ENCODE measurements around the gene XRCC5.

DNA sequence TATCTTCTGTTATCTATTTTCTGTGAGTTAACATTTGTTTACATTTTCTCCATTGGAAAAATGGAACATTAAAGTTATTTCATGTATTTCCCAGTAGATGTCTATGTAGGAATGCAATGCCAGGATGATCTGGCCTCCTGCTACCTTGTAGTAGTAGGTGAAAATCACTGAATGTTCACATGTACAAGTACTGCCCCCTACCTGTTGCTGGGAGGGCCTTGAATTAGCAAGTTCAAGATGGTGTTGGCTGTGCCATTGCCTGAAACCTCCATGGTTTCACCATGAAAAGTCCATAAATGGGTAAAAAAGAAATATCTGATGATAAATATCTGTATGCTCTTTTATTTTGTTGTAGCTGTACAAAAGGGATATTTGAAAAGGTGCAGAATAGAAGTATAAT is 30.7 kb downstream of the XRCC5 start:
- TF ChIP-seq, protein P1, sequence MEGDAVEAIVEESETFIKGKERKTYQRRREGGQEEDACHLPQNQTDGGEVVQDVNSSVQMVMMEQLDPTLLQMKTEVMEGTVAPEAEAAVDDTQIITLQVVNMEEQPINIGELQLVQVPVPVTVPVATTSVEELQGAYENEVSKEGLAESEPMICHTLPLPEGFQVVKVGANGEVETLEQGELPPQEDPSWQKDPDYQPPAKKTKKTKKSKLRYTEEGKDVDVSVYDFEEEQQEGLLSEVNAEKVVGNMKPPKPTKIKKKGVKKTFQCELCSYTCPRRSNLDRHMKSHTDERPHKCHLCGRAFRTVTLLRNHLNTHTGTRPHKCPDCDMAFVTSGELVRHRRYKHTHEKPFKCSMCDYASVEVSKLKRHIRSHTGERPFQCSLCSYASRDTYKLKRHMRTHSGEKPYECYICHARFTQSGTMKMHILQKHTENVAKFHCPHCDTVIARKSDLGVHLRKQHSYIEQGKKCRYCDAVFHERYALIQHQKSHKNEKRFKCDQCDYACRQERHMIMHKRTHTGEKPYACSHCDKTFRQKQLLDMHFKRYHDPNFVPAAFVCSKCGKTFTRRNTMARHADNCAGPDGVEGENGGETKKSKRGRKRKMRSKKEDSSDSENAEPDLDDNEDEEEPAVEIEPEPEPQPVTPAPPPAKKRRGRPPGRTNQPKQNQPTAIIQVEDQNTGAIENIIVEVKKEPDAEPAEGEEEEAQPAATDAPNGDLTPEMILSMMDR (IDR thresholded peaks at IDR 0.05), result peak; percentile 42
- TF ChIP-seq EZH2 (IDR thresholded peaks at IDR 0.05) (no peak), EZH2phosphoT487 (IDR thresholded peaks at IDR 0.05) (no peak)

Measured in neural progenitor cell (in vitro differentiated cells).